GM12891 (cell line): ENCODE data around the gene MTRF1L.

ENCODE experiments used
- POLR2A ChIP-seq: IDR thresholded peaks from 2 replicates; pipeline ENCODE4 v1.6.1; 2011; ENCODE audit warnings: low read depth, low read length, control low read depth
- SPI1 ChIP-seq: IDR thresholded peaks from 2 replicates; pipeline ENCODE4 v1.6.1; 2011; ENCODE audit warnings: low read depth, low read length, control low read depth
- TAF1 ChIP-seq: IDR thresholded peaks from 2 replicates; pipeline ENCODE4 v1.6.1; 2011; ENCODE audit warnings: low read depth, low read length, control low read depth

DNA sequence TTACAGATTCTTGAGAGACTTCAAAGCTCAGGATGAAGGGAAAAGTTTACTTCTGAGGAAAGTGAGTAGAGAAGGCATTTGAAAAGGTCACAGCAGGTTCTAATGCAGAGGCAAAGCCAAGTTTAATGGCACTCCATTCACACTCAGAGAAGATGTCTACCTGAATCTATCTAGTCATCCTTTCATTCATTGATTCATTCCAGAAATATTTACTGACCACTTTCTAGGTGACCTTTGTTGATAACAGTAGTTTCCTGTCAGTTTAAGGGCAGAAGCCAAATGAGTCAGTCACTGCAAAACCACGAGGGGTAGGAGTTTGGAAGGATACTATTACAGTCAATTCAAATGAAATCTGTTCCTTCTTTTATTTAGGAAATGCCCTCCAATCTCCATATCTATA is 50.5 kb downstream of the MTRF1L start:
- TF ChIP-seq SPI1 (no peak), TAF1 (no peak), POLR2A (no peak)
